Measurements from ENCODE around the gene LRG1. TPM values are rescaled to one million over a fixed set of nuclear protein-coding genes. Genes with fewer than 3 reads are reported as not detected.

LRG1 gene
- total and polyA plus RNA-seq, 2 of the 13 experiments (the other 11 are each of a cell fraction or from before 2014, with no cell fraction given), result 12.0 to 39.3 TPM

DNA sequence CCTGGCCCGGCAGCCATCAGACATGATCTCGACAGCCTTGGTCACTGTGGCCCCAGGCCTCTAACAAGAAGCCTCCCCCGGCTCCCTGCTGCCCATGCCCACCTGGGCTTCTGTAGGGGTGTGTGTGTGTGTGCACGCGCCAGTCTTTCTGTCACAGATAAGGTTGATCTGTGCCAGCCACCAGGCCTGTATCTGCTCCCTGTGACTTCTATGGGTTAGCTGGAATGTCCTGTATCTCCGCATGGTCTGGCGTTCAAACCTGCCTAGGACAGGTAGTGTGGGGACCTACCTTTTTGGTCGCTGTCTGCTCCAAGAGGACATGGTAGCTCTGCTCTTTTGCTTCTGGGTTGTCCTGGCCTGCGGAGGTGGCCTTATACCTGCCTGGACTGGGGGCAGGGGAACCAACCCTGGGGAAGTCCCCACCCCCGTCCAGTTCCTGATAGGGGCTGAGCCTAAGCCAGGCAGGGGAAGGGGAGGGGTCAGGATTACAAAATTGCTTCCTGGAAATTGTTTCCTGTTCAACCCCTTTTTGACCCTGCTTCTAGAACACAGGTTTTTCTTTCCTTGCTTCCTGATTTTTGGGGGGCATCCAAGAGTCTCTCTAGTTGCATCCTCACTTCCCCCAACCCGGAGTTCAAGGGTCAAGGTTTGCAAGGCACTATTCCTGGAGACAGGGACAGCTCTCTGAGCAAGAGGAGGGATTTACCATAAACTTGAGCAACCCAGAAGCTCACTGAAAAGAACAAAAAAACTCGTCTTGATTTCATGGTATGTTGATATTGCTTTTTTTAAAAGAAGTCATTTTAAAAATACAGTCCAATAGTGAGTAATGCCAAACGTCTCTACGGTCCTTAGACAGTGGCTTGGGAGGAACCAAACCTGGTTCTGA is at the start of gene LRG1 (continued):
- TF ChIP-seq, protein P1, sequence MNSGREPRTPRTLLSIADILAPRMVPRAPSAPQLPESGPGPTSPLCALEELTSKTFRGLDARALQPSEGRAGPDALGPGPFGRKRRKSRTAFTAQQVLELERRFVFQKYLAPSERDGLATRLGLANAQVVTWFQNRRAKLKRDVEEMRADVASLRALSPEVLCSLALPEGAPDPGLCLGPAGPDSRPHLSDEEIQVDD (CRISPR knock-in tag; IDR thresholded peaks at IDR 0.05; ENCODE audit: borderline replicate concordance), result no peak
- TF ChIP-seq, protein P2, sequence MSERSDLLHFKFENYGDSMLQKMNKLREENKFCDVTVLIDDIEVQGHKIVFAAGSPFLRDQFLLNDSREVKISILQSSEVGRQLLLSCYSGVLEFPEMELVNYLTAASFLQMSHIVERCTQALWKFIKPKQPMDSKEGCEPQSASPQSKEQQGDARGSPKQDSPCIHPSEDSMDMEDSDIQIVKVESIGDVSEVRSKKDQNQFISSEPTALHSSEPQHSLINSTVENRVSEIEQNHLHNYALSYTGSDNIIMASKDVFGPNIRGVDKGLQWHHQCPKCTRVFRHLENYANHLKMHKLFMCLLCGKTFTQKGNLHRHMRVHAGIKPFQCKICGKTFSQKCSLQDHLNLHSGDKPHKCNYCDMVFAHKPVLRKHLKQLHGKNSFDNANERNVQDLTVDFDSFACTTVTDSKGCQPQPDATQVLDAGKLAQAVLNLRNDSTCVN (CRISPR knock-in tag; IDR thresholded peaks at IDR 0.05; ENCODE audit: borderline replicate concordance), result peak; percentile 92
- TF ChIP-seq YEATS4 (CRISPR knock-in tag; IDR thresholded peaks at IDR 0.05; ENCODE audit: borderline replicate concordance) (no peak), POLR2G (IDR thresholded peaks at IDR 0.05; ENCODE audit: low read depth, low read length) (peak; percentile 95), HIVEP1 (CRISPR knock-in tag; IDR thresholded peaks at IDR 0.05) (peak; percentile 83; the same call in 1 of the 2 replicates), IRX3 (CRISPR knock-in tag; IDR thresholded peaks at IDR 0.05; ENCODE audit: borderline replicate concordance, low read depth) (no peak), TARDBP (CRISPR knock-in tag; IDR thresholded peaks at IDR 0.05) (peak; percentile 44), ZNF446 (CRISPR knock-in tag; IDR thresholded peaks at IDR 0.05) (no peak), ZBTB7B (CRISPR knock-in tag; IDR thresholded peaks at IDR 0.05) (peak; percentile 53; the same call in 1 of the 2 replicates), HNRNPK (IDR thresholded peaks at IDR 0.05; ENCODE audit: low read depth, low read length, poor library complexity, severe bottlenecking) (no peak), KDM3A (CRISPR knock-in tag; IDR thresholded peaks at IDR 0.05; ENCODE audit: low read depth) (0 out of 2 replicates have a peak, but pooled peaks have one; percentile 26), ZNF510 (CRISPR knock-in tag; IDR thresholded peaks at IDR 0.05; ENCODE audit: low read depth) (no peak), NCOA5 (CRISPR knock-in tag; IDR thresholded peaks at IDR 0.05) (no peak), ZNF572 (CRISPR knock-in tag; IDR thresholded peaks at IDR 0.05) (no peak), ELF4 (CRISPR knock-in tag; IDR thresholded peaks at IDR 0.05; ENCODE audit: borderline replicate concordance) (no peak), SP4 (CRISPR knock-in tag; IDR thresholded peaks at IDR 0.05) (peak; percentile 45; the same call in 1 of the 2 replicates), PAWR (CRISPR knock-in tag; IDR thresholded peaks at IDR 0.05; ENCODE audit: borderline replicate concordance) (no peak), ZNF557 (CRISPR knock-in tag; IDR thresholded peaks at IDR 0.05) (no peak)
- TF ChIP-seq, protein P3, sequence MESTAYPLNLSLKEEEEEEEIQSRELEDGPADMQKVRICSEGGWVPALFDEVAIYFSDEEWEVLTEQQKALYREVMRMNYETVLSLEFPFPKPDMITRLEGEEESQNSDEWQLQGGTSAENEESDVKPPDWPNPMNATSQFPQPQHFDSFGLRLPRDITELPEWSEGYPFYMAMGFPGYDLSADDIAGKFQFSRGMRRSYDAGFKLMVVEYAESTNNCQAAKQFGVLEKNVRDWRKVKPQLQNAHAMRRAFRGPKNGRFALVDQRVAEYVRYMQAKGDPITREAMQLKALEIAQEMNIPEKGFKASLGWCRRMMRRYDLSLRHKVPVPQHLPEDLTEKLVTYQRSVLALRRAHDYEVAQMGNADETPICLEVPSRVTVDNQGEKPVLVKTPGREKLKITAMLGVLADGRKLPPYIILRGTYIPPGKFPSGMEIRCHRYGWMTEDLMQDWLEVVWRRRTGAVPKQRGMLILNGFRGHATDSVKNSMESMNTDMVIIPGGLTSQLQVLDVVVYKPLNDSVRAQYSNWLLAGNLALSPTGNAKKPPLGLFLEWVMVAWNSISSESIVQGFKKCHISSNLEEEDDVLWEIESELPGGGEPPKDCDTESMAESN (CRISPR knock-in tag; conservative IDR thresholded peaks at IDR 0.05), result 0 out of 2 replicates have a peak, but pooled peaks have one; percentile 17
- TF ChIP-seq, protein P4, sequence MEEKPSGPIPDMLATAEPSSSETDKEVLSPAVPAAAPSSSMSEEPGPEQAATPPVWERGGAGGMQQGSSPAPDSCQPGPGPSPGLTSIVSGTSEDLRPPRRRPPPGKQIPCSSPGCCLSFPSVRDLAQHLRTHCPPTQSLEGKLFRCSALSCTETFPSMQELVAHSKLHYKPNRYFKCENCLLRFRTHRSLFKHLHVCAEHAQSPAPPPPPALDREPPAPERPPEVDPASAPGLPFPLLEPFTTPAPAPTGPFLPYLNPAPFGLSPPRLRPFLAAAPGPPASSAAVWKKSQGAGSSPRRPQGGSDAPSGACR (CRISPR knock-in tag; IDR thresholded peaks at IDR 0.05), result 0 out of 2 replicates have a peak, but pooled peaks have one; percentile 52
- TF ChIP-seq, protein P5, sequence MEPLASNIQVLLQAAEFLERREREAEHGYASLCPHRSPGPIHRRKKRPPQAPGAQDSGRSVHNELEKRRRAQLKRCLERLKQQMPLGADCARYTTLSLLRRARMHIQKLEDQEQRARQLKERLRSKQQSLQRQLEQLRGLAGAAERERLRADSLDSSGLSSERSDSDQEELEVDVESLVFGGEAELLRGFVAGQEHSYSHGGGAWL (CRISPR knock-in tag; IDR thresholded peaks at IDR 0.05), result 0 out of 2 replicates have a peak, but pooled peaks have one; percentile 31
- TF ChIP-seq, protein P6, sequence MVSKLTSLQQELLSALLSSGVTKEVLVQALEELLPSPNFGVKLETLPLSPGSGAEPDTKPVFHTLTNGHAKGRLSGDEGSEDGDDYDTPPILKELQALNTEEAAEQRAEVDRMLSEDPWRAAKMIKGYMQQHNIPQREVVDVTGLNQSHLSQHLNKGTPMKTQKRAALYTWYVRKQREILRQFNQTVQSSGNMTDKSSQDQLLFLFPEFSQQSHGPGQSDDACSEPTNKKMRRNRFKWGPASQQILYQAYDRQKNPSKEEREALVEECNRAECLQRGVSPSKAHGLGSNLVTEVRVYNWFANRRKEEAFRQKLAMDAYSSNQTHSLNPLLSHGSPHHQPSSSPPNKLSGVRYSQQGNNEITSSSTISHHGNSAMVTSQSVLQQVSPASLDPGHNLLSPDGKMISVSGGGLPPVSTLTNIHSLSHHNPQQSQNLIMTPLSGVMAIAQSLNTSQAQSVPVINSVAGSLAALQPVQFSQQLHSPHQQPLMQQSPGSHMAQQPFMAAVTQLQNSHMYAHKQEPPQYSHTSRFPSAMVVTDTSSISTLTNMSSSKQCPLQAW (CRISPR knock-in tag; IDR thresholded peaks at IDR 0.05), result peak; percentile 59
